Neural crest cell (in vitro differentiated cells): ENCODE measurements around the gene JAG2. TPM values are rescaled to one million over a fixed set of nuclear protein-coding genes. Genes with fewer than 3 reads are reported as not detected.

ENCODE experiments used
- DNase-seq: peaks from one replicate; pipeline ENCODE4 v3.0.0; 2021; ENCODE audit warnings: low read depth, mixed read lengths, low spot score
- H3K27ac Mint-ChIP-seq: one replicate; pipeline ENCODE4 v1.8.0; 2021; ENCODE audit warnings: mild to moderate bottlenecking, mixed read lengths; ENCODE audit not compliant: unreplicated experiment
- H3K27me3 Mint-ChIP-seq: 2 replicates; pipeline ENCODE4 v1.8.0; 2021; ENCODE audit warnings: low read depth, mild to moderate bottlenecking, mixed read lengths
- H3K36me3 Mint-ChIP-seq: 2 replicates; pipeline ENCODE4 v1.8.0; 2021; ENCODE audit warnings: low read depth, mild to moderate bottlenecking, mixed read lengths
- H3K4me1 Mint-ChIP-seq: 2 replicates; pipeline ENCODE4 v1.8.0; 2021; ENCODE audit warnings: mixed read lengths
- H3K4me3 Mint-ChIP-seq: one replicate; pipeline ENCODE4 v1.8.0; 2021; ENCODE audit warnings: mild to moderate bottlenecking, mixed read lengths
- H3K9me3 Mint-ChIP-seq: 2 replicates; pipeline ENCODE4 v1.8.0; 2021; ENCODE audit warnings: mixed read lengths
- CTCF ChIP-seq: fragments of 200-600 bp; sonication (generic); conservative IDR thresholded peaks from 2 replicates; pipeline ENCODE4 v1.5.0; 2021; ENCODE audit warnings: antibody characterized with exemption, mild to moderate bottlenecking
- total RNA-seq: library from RNA; stranded (reverse); gene quantifications from 2 replicates; pipeline ENCODE4 v1.2.1, GENCODE V29; 2021

JAG2 gene
- total RNA-seq, 1 donor from 2014 or later = 4.2 TPM

DNA sequence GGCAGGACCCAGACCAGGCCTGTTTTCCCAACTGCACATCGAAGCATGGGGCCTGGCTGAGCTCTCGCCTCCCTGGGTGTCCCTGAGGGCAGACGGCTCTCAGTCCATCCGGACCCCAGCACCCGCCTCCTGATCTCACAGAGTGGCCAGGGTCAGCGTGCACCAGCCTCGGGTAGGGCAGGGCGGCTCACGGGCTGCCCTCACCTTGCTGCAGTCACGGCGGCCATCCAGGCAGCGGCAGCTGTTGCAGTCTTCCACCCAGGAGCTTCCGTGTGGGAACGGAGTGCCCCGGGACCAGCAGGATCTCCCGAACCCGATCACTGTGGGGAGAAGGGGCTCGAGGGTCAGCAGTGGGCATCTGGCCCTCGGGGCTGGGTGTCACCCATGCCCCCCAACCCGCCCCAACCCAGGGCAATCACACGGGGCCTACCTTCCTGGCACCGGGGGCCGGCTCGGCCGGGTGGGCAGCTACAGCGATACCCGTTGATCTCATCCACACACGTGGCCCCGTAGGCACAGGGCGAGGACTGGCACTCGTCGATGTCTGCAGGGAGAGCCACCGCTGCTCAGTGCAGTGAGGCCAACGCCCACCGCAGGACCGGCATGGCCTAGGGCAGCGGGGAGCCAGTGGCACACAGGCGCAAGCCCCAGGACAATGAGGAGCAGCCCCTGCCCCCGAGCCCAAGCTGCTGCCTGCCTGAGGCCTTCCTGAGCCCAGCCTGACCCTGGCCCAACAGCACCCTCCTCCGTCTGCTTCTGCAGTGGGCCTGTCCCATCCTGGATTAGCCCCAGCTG, 22.2 kb downstream of the JAG2 start:
- TF ChIP-seq CTCF = no peak
- H3K9me3 Mint-ChIP-seq = no peaks in the 10 kb centered on the region
- no peak overlapping the region for H3K4me3 Mint-ChIP-seq
- DNase-seq = no peak
- H3K36me3 Mint-ChIP-seq = no peaks in the 10 kb centered on the region
- H3K4me1 Mint-ChIP-seq = no peaks in the 10 kb centered on the region
- H3K27me3 Mint-ChIP-seq = no peaks in the 10 kb centered on the region
- H3K27ac Mint-ChIP-seq = no peak overlapping the region

DNA sequence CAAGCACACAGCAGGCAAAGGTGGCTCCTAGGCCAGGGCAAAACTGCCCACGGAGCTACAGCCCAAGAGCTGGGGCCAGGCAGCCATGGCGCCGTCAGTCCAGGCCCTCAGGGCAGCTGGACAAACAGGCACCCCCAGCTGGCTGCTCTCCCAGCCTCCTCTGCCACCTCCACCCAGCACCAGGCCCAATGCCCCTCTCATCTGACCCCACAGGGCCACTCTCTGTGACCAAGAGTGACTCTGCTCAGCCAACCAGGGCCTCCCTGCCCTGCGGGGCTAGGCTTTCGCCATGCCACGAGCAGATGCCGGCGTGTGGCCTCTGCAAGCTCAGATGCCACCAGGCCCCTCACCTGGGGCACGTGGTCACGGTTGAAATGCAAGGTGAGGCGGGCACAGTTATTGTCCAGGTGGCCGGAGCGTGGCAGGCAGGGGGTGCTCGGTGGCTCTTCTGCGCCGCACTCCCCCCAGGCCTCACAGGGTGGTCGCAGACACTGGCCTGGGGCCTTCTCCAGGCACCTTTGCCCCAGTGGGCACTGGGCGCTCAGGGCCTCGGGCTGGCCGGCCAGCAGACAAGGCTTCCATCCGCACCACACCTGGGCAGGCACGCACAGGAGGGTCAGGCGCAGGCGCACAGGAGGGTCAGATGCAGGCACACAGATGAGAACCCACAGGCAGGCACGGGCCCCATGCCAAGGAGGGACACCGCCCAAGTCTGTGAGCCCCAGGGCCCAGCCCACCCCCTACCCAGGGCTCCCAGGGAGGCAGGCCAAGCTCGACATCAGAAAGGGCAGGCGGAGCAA, 23.0 kb downstream of the JAG2 start:
- no peaks in the 10 kb centered on the region for H3K4me1 Mint-ChIP-seq
- H3K36me3 Mint-ChIP-seq = no peaks in the 10 kb centered on the region
- DNase-seq = no peak
- TF ChIP-seq CTCF = no peak
- no peaks in the 10 kb centered on the region for H3K27me3 Mint-ChIP-seq
- H3K27ac Mint-ChIP-seq = no peak overlapping the region
- H3K4me3 Mint-ChIP-seq = no peak overlapping the region
- no peaks in the 10 kb centered on the region for H3K9me3 Mint-ChIP-seq

GRCh38 chr14:105144666-105145380, 23.8 kb downstream of the JAG2 start:
- Mint-ChIP-seq H3K27me3 (no peaks in the 10 kb centered on the region), H3K27ac (no peak overlapping the region), H3K4me1 (no peaks in the 10 kb centered on the region), H3K36me3 (peaks cover 3% of the 10 kb centered on the region), H3K4me3 (no peak overlapping the region), H3K9me3 (peaks cover 3% of the 10 kb centered on the region)
- DNase-seq = no peak
- no peak for TF ChIP-seq CTCF

- H3K27ac Mint-ChIP-seq = no peak overlapping the region
- peaks cover 3% of the 10 kb centered on the region for H3K36me3 Mint-ChIP-seq
- DNase-seq = no peak
Observed at GRCh38 chr14:105144026-105144665, 24.4 kb downstream of the JAG2 start.

More at GRCh38 chr14:105144026-105144665, 24.4 kb downstream of the JAG2 start:
- Mint-ChIP-seq H3K4me1 (no peaks in the 10 kb centered on the region), H3K4me3 (no peak overlapping the region), H3K27me3 (no peaks in the 10 kb centered on the region), H3K9me3 (peaks cover 3% of the 10 kb centered on the region)
- TF ChIP-seq CTCF = no peak
